HG02610 (cell line): ENCODE data around the gene SNAPIN.

Experiments used
- ATAC-seq: cut with Tn5 transposase; IDR thresholded peaks from one replicate; pipeline ENCODE4 v1.9.1; 2021; ENCODE audit warnings: mild to moderate bottlenecking, moderate library complexity; ENCODE audit not compliant: unreplicated experiment

Gene SNAPIN

GRCh38 chr1:153677718-153678518 is 19.4 kb downstream of the SNAPIN start:
- no peak for ATAC-seq

GRCh38 chr1:153678519-153679336 is 20.2 kb downstream of the SNAPIN start, which contains the start of gene NPR1:
NPR1 (plus strand) TSS chr1:153678688; CDS start chr1:153679109, 421 bp downstream.
- ATAC-seq: no peak

- no peak for ATAC-seq
These were observed 21.0 kb downstream of the SNAPIN start for GRCh38 chr1:153679337-153680119.

- no peak for ATAC-seq
These were observed 21.6 kb downstream of the SNAPIN start for GRCh38 chr1:153680120-153680403.

- no peak for ATAC-seq
These were observed 24.2 kb downstream of the SNAPIN start for GRCh38 chr1:153682730-153683129.

GRCh38 chr1:153683854-153684253 is 25.4 kb downstream of the SNAPIN start:
- no peak for ATAC-seq

- no peak for ATAC-seq
These were observed 26.4 kb downstream of the SNAPIN start for GRCh38 chr1:153684892-153685291.

- ATAC-seq: no peak
These were observed 27.2 kb downstream of the SNAPIN start for GRCh38 chr1:153685544-153686340.

GRCh38 chr1:153687346-153688125 is 29.0 kb downstream of the SNAPIN start:
- ATAC-seq: no peak

- ATAC-seq: no peak
These were observed 29.8 kb downstream of the SNAPIN start for GRCh38 chr1:153688276-153688675.

- ATAC-seq: no peak
These were observed 30.3 kb downstream of the SNAPIN start for GRCh38 chr1:153688736-153689328.

- no peak for ATAC-seq
These were observed 35.0 kb downstream of the SNAPIN start for GRCh38 chr1:153693466-153693865.

GRCh38 chr1:153696741-153697140 is 38.2 kb downstream of the SNAPIN start:
- no peak for ATAC-seq

- ATAC-seq: no peak
These were observed 38.9 kb downstream of the SNAPIN start for GRCh38 chr1:153697191-153698019.

- no peak for ATAC-seq
These were observed 39.8 kb downstream of the SNAPIN start for GRCh38 chr1:153698020-153698922.

GRCh38 chr1:153698923-153699714 is 40.6 kb downstream of the SNAPIN start:
- ATAC-seq: no peak

GRCh38 chr1:153699768-153700167 is 41.3 kb downstream of the SNAPIN start:
- no peak for ATAC-seq
